ENCODE results near the gene DNAJC18.

Gene DNAJC18

DNA sequence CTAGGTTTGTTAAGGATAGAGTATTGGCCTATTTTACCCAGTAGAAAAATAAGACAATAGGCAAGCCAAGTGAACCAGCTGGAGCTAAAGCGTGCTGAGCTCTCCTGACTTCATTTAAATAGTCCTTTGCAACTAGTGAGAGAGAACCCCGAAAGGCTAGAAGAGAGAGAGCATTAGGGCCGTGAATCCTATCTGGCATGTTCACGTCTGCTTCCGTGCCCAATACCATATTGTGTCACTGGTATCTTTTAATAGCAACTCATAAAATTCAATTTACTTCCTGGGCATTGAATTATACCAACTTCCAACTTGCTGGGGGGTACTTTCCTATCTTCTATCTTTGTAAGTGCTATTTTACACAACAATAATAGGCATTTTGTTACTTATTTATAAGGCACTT, 13.8 kb downstream of the DNAJC18 start:
- no peak for DNase-seq

DNA sequence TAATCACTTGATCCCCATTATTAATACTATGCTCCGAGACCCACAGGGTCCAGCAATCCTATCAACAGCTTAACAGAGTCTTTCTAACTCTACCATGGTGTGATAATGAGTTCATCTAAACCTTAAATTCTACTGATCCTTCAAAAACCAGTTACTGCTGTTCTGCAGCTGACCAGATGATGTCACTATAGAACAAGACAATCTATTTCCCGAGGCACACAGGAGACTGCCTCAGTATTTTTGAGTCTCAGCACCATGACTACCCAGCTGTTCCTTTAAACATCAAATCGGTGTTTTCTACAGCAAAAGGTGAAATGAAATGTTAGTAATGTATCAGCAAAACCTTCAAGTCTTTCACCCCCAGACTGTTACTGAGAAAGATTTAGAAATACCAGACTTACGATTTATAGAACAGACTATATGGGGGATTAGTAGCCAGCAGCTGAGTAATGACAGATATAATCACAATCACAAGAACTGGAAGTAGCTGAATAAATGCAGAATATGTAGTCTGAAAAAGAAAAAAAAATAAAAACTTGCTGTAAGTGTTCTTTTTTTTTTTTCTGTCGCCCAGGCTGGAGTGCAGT, 16.9 kb downstream of the DNAJC18 start:
- DNase-seq = no peak

DNA sequence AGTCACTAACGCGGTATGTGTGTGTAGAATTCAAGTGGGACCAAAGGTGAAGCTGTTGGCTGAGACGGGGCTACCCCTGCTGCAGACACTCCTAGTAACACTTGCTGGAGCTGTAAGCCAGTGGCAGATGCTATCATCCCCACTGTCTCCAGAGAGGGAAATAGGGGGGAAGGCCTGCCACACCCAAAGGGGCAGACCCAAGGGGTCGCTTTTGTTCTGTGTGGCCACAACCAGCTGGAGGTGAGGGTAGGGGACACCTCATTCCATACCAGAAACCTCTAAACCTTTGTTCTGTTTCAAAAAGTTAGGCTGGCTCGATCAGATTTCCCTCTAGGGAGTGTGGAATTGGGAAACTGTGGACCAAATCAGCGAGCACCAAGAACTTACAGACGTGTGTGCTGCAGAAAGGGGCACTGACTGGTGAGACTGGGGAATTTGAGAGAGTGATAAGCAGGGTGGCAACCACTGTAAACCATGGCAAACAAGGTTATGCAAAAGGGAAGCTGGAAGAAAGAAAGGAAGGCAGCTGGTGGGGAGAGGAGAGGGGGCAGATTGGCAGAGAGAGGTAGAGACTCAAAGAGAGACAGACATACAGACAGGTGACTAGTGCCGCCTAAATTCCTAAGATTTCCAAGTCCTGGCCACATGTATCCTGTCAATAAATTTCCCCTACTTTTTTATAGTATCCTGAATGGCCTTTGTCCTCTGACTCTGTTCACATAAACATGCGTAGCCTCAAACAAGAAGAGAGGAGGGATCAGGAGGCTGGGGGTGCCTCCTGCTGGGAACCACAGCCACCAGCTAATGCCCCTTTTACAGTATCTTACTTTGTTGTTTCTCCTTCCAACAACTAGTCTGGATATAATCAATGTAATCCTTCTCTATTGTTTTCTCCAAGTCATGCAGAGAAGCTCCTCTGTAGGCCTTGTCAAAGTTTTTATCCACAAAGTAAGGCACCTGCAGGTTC, 19.8 kb downstream of the DNAJC18 start:
- no peak for DNase-seq

- no peak for DNase-seq
These were observed 20.5 kb downstream of the DNAJC18 start for GRCh38 chr5:139418793-139419192.

- no peak for DNase-seq
These were observed 22.1 kb downstream of the DNAJC18 start for GRCh38 chr5:139417214-139417613.

GRCh38 chr5:139416651-139417050, 22.7 kb downstream of the DNAJC18 start:
- peak; percentile 47 for DNase-seq

- DNase-seq = no peak
These were observed 23.5 kb downstream of the DNAJC18 start for GRCh38 chr5:139415869-139416268.

DNA sequence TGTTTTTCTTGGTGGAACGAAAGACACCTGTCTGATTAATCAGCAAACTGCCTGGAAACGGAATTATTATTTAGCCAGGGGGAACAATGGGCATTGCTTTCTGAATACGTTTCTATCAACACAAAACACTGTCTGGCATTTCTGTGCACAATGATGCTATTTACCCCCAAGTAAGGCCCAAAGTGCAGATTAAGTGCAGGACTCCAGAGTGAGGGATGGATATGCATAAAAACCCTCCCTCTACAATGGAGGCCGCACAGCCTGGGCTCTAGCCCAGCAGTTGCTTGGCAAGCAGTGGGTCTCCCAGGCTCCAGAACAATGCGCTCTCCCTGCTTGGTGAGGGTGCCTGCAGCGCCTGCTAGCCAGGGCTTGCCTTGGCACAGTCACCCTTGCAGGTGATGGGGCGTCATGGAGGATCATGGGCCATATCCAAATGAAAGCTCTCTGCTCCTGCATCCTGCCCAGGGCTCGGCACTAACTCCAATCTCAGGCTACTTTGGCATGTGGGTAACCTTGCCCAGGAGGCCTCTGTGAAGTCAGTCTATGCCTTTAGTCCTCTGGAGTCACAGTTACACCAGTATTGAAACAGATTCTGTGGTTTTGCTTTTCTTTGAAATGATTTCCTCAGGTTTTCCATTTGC, 24.0 kb downstream of the DNAJC18 start:
- peak; percentile 64 for DNase-seq

- DNase-seq = peak; percentile 62
These were observed 24.7 kb downstream of the DNAJC18 start for GRCh38 chr5:139414581-139415130.

GRCh38 chr5:139413963-139414362, 25.4 kb downstream of the DNAJC18 start:
- DNase-seq = peak; percentile 61

- peak; percentile 30 for DNase-seq
These were observed 26.2 kb downstream of the DNAJC18 start for GRCh38 chr5:139413153-139413552.

GRCh38 chr5:139410993-139411828, 28.1 kb downstream of the DNAJC18 start:
- peak; percentile 31 for DNase-seq

GRCh38 chr5:139410121-139410992, 29.0 kb downstream of the DNAJC18 start:
- DNase-seq = peak; percentile 33

GRCh38 chr5:139409116-139409515, 30.2 kb downstream of the DNAJC18 start:
- DNase-seq = peak; percentile 13

GRCh38 chr5:139408191-139408590, 31.1 kb downstream of the DNAJC18 start:
- no peak for DNase-seq

GRCh38 chr5:139407517-139407916, 31.8 kb downstream of the DNAJC18 start:
- no peak for DNase-seq

DNA sequence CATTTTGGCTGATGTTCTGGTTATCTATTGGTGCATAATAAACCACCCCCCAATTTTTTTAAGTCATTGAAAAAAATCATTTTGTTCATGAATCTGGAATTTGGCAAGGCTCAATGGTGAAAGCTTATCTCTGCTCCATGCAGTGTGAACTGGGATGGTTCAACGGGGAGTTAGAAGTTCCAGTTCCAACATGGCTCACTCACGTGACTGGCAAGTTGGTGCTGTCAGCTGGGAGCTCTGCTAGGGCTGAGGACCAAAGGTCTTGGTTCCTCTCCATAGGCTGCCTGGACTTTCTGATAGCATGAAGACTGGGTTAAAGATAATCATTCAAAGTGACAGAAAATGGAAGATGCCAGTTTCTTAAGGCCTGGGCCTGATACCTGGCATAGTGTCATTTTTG, 32.4 kb downstream of the DNAJC18 start:
- DNase-seq = peak; percentile 34

GRCh38 chr5:139404484-139404840, 34.9 kb downstream of the DNAJC18 start:
- DNase-seq = no peak

GRCh38 chr5:139403787-139404483, 35.4 kb downstream of the DNAJC18 start, which contains the start of gene SPATA24:
Gene SPATA24, minus strand, starts transcription at chr5:139404089. Its CDS starts 29 bp downstream, at chr5:139404060.
- peak; percentile 99 for DNase-seq

- no peak for DNase-seq
These were observed 35.9 kb downstream of the DNAJC18 start for GRCh38 chr5:139403418-139403786.
